Gastrocnemius medialis (tissue), 4 donors: ENCODE results near the gene CALD1. TPM values are rescaled to one million over a fixed set of nuclear protein-coding genes. Genes with fewer than 3 reads are reported as not detected.

Experiments used
- ATAC-seq, 2 donors: fragments of 150-250 bp; one replicate each; pipeline ENCODE4 v1.9.1; 2016
- DNase-seq, 2 donors: peaks; one replicate each; pipeline ENCODE4 v3.0.0-alpha.2; 2019
- H3K27ac ChIP-seq, 4 donors: fragments of 200-600 bp; sonication (generic); 1 replicate in 1 of 4; 2 replicates in 3 of 4; pipeline ENCODE4 v1.5.1; 2016 to 2018; ENCODE audit warnings: mild to moderate bottlenecking in 2 of 4, moderate library complexity in 1 of 4
- H3K27me3 ChIP-seq, 3 donors: fragments of 200-600 bp; sonication (generic) in 2 of 3; 1 replicate in 1 of 3; 2 replicates in 2 of 3; pipeline versions ENCODE4 v1.5.1 to v1.6.0; 2016 to 2019; ENCODE audit warnings: mild to moderate bottlenecking in 1 of 3, moderate library complexity in 1 of 3
- H3K36me3 ChIP-seq, 2 donors: fragments of 200-600 bp; sonication (generic) in 1 of 2; one replicate each; pipeline ENCODE4 v1.5.1; 2017 to 2018
- H3K4me1 ChIP-seq, 2 donors: fragments of 200-600 bp; sonication (generic) in 1 of 2; one replicate each; pipeline ENCODE4 v1.5.1; 2016 to 2017; ENCODE audit warnings: mild to moderate bottlenecking in 2 of 2
- H3K4me3 ChIP-seq, 4 donors: fragments of 200-600 bp; sonication (generic) in 3 of 4; 1 replicate in 1 of 4; 2 replicates in 3 of 4; pipeline ENCODE4 v1.5.1; 2016 to 2019; ENCODE audit warnings: mild to moderate bottlenecking in 2 of 4
- H3K9me3 ChIP-seq, 3 donors: fragments of 200-600 bp; sonication (generic) in 2 of 3; 1 replicate in 1 of 3; 2 replicates in 2 of 3; pipeline ENCODE4 v1.5.1; 2016 to 2019
- POLR2A ChIP-seq, 2 donors: fragments of 450-650 bp; IDR thresholded peaks; one replicate each; pipeline ENCODE4 v1.6.1; 2017; ENCODE audit warnings: antibody characterized with exemption in 2 of 2, mild to moderate bottlenecking in 2 of 2, moderate library complexity in 2 of 2
- in situ Hi-C, 4 donors: fragments of 200-750 bp; cut with MboI; loops; one replicate each; pipeline versions ENCODE4 v1.15.0 to v1.8.0; 2017; ENCODE audit warnings: low sequenced_read_pairs in 4 of 4
- intact Hi-C: fragments of 100-400 bp; cut with DNase I; formaldehyde crosslinking; loops from one replicate; pipeline ENCODE4 v1.15.1; 2023; ENCODE audit warnings: low total_unique reads
- total RNA-seq, 4 donors: library from RNA; depleted of rRNA; stranded (reverse); fragments of >200 nt; gene quantifications; one replicate each; pipeline versions ENCODE4 v1.1.0 to v1.2.3, GENCODE V29; 2016
- TF ChIP-seq, protein P1 (sequence below), 5 experiments: fragments of 450-650 bp in 3 of 5; fragments of 200-600 bp in 2 of 5; sonication (generic) in 2 of 5; IDR thresholded peaks in 4 of 5; conservative IDR thresholded peaks in 1 of 5; 1 replicate in 4 of 5; 2 replicates in 1 of 5; pipeline ENCODE4 v1.5.1; 2016 to 2019; ENCODE audit warnings: antibody characterized with exemption in 5 of 5, mild to moderate bottlenecking in 3 of 5, moderate library complexity in 3 of 5

CALD1 gene
- total RNA-seq, 4 donors from 2014 or later: 25.9 to 43.2 (median 32.3) TPM

DNA sequence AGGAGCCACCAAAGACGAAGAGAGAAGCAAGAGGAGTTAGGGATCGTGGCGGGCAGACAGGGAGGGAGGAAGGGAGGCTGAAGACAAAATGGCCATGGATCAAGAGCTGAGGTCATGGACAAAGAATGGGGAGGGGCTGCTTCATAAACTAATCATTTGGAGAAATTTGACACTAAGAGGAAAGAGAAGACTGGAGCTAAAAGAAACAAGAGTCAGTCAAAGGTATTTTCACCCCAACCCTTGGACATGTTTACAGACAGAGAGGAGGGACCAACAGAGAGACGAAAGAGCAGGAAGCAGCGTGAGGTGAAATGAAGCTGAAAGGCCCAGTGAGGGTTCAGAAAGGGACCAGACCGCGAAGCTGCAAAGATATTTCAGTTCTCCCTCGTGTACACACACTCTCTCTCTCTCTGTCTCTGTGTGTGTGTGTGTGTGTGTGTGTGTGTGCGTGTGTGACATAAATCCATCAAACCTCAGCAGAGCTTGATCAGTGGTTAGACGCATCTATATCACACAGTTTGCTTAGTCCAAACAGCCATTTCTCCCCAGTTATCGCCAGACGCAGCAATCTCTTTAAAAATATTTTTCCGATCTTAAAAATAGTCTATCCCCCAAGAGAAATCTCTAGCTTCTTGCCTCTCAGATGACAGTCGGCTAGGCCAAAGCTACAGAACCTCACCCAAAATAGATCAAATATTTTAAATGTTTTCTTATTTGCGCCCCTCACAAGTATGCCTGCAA lies 12.5 kb upstream of the CALD1 start:
- peak in 1 of 2 donors; percentile 64 for ATAC-seq
- no peaks in the 10 kb centered on the region for H3K4me1 ChIP-seq
- H3K27ac ChIP-seq: peak overlapping the region; percentile 38 to 66 (median 54)
- H3K36me3 ChIP-seq: no peaks in the 10 kb centered on the region
- intact Hi-C loops (no loop called here), in situ Hi-C loops (no loop called here)
- no peaks in the 10 kb centered on the region for H3K27me3 ChIP-seq
- no peaks in the 10 kb centered on the region for H3K9me3 ChIP-seq
- TF ChIP-seq, protein P1, sequence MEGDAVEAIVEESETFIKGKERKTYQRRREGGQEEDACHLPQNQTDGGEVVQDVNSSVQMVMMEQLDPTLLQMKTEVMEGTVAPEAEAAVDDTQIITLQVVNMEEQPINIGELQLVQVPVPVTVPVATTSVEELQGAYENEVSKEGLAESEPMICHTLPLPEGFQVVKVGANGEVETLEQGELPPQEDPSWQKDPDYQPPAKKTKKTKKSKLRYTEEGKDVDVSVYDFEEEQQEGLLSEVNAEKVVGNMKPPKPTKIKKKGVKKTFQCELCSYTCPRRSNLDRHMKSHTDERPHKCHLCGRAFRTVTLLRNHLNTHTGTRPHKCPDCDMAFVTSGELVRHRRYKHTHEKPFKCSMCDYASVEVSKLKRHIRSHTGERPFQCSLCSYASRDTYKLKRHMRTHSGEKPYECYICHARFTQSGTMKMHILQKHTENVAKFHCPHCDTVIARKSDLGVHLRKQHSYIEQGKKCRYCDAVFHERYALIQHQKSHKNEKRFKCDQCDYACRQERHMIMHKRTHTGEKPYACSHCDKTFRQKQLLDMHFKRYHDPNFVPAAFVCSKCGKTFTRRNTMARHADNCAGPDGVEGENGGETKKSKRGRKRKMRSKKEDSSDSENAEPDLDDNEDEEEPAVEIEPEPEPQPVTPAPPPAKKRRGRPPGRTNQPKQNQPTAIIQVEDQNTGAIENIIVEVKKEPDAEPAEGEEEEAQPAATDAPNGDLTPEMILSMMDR (IDR thresholded peaks at IDR 0.05 in 4 of 5, conservative IDR thresholded peaks at IDR 0.05 in 1 of 5): no peak
- no peak for TF ChIP-seq POLR2A (IDR thresholded peaks at IDR 0.05)
- DNase-seq: peak in 1 of 2 donors; percentile 14
- no peak overlapping the region for H3K4me3 ChIP-seq

DNA sequence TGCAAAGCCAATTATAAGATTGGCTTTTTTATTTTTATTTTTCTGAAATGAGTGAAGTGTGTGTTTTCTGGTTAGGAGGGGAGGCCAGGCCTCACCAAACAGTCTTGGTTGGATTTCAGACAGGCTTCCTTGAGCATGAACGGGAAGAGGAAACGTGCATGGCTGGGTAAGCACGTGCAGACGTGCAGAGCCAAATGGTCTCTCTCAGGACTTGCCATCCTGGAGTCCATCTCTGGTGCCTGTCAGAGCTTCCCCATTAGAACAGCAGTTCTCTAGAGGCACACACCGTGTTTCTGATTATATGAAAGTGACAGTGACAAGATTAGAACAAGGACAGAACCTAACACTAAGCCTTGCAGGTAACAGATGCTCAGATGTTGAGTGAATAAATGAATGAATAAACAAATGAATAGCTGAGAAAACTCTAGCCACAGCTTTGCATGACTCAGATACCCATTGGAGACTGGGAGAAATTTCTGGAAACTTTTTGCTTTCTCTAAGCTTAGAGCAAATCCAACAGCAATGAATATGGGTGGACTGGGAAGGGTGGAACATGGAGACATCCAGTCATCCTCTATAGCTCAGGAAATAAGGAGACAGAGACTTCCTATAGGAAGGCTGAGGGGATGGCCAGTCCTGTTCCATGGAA lies 11.8 kb upstream of the CALD1 start:
- H3K9me3 ChIP-seq: no peaks in the 10 kb centered on the region
- TF ChIP-seq POLR2A (IDR thresholded peaks at IDR 0.05): no peak
- TF ChIP-seq, protein P1 (IDR thresholded peaks at IDR 0.05 in 4 of 5, conservative IDR thresholded peaks at IDR 0.05 in 1 of 5): no peak
- intact Hi-C loops: no loop called here
- H3K27me3 ChIP-seq: no peaks in the 10 kb centered on the region
- no peak overlapping the region for H3K4me3 ChIP-seq
- ATAC-seq: no peak
- H3K27ac ChIP-seq: peak overlapping the region; percentile 38 to 66 (median 54)
- no peak for DNase-seq
- in situ Hi-C loops: no loop called here
- H3K36me3 ChIP-seq: no peaks in the 10 kb centered on the region
- no peaks in the 10 kb centered on the region for H3K4me1 ChIP-seq

DNA sequence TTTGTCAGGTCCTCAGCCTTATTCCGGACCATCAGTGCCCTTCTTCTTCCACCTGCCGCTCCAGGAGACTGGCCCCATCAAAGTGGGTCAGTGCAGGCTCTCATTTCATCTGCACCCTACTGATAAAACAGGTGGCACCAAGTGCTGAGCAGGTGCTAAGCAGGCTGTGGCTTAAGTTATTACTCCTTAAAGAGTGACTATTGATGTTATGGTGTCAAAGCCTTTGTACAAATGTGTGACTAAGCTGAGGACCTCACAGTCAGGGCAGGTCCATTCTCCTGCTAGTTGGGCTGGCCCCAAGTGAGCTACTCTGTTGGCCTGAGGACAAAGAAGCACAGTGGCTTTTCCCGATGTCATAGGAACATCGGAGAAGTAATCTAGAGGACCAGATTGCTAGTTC lies 11.2 kb upstream of the CALD1 start:
- H3K4me3 ChIP-seq: no peak overlapping the region
- DNase-seq (no peak), ATAC-seq (no peak)
- peak overlapping the region in 2 of 4 donors; percentile 13 to 66 for H3K27ac ChIP-seq
- intact Hi-C loops (no loop called here), in situ Hi-C loops (no loop called here)
- H3K27me3 ChIP-seq: no peaks in the 10 kb centered on the region
- no peaks in the 10 kb centered on the region for H3K9me3 ChIP-seq
- TF ChIP-seq, protein P1 (IDR thresholded peaks at IDR 0.05 in 4 of 5, conservative IDR thresholded peaks at IDR 0.05 in 1 of 5): no peak
- no peak for TF ChIP-seq POLR2A (IDR thresholded peaks at IDR 0.05)
- no peaks in the 10 kb centered on the region for H3K36me3 ChIP-seq
- no peaks in the 10 kb centered on the region for H3K4me1 ChIP-seq

DNA sequence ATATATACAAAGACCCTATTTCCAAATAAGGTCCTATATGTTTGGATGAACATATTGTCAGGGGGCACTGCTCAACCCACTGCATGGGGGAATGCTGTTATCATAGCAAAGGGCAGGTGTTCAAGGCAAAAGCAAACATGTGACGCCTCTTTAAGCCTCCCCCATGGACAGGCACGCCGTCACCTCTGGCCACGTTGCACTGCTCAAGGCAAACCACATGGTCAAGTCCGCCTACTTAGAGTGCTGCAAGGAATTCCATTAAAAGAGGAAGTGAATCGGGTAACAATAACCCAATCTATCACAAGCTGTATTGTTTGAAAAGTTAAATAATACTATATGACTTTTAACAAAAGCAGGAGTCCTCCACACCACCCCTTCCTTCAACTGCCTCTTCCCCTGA lies 8.8 kb upstream of the CALD1 start:
- Histone ChIP-seq H3K9me3 (no peaks in the 10 kb centered on the region), H3K4me1 (no peaks in the 10 kb centered on the region), H3K27ac (no peak overlapping the region), H3K27me3 (no peaks in the 10 kb centered on the region), H3K36me3 (no peaks in the 10 kb centered on the region), H3K4me3 (no peak overlapping the region)
- in situ Hi-C loops (no loop called here), intact Hi-C loops (no loop called here)
- DNase-seq (no peak), ATAC-seq (no peak)
- no peak for TF ChIP-seq POLR2A (IDR thresholded peaks at IDR 0.05)
- TF ChIP-seq, protein P1 (IDR thresholded peaks at IDR 0.05 in 4 of 5, conservative IDR thresholded peaks at IDR 0.05 in 1 of 5): no peak
